Activated naive CD8-positive, alpha-beta T cell treated with anti-CD3 and anti-CD28 coated beads for 36 hours (primary cell): Measurements from ENCODE around the gene WDR45. TPM values are rescaled to one million over a fixed set of nuclear protein-coding genes. Genes with fewer than 3 reads are reported as not detected.

ENCODE experiments used
- DNase-seq: peaks from one replicate; pipeline ENCODE4 v3.0.0; 2021
- H3K27ac Mint-ChIP-seq: one replicate; pipeline ENCODE4 v1.8.0; 2022; ENCODE audit warnings: mild to moderate bottlenecking, moderate library complexity, mixed read lengths
- H3K27me3 Mint-ChIP-seq: one replicate; pipeline ENCODE4 v1.8.0; 2022; ENCODE audit warnings: mild to moderate bottlenecking, mixed read lengths
- H3K36me3 Mint-ChIP-seq: one replicate; pipeline ENCODE4 v1.8.0; 2021; ENCODE audit warnings: mild to moderate bottlenecking, mixed read lengths
- H3K4me1 Mint-ChIP-seq: one replicate; pipeline ENCODE4 v1.8.0; 2021; ENCODE audit warnings: mixed read lengths
- H3K4me3 Mint-ChIP-seq: one replicate; pipeline ENCODE4 v1.8.0; 2022; ENCODE audit warnings: mild to moderate bottlenecking, moderate library complexity, mixed read lengths
- H3K9me3 Mint-ChIP-seq: one replicate; pipeline ENCODE4 v1.8.0; 2022; ENCODE audit warnings: mixed read lengths
- total RNA-seq, 2 experiments: library from RNA; stranded (reverse); gene quantifications; one replicate each; pipeline ENCODE4 v1.2.3, GENCODE V29; 2021

WDR45 gene
- total RNA-seq, 2 experiments from 2014 or later = 23.7 to 31.1 TPM

- no peak overlapping the region for H3K4me3 Mint-ChIP-seq
- H3K36me3 Mint-ChIP-seq = peaks cover 2% of the 10 kb centered on the region
- H3K27ac Mint-ChIP-seq = no peak overlapping the region
- no peaks in the 10 kb centered on the region for H3K27me3 Mint-ChIP-seq
- no peaks in the 10 kb centered on the region for H3K9me3 Mint-ChIP-seq
- peaks cover 4% of the 10 kb centered on the region for H3K4me1 Mint-ChIP-seq
- no peak for DNase-seq
Observed at GRCh38 chrX:49066278-49066677, 13.4 kb downstream of the WDR45 start.

- Mint-ChIP-seq H3K27me3 (no peaks in the 10 kb centered on the region), H3K36me3 (no peaks in the 10 kb centered on the region), H3K27ac (no peak overlapping the region), H3K4me3 (no peak overlapping the region), H3K9me3 (no peaks in the 10 kb centered on the region), H3K4me1 (no peaks in the 10 kb centered on the region)
- no peak for DNase-seq
Observed at GRCh38 chrX:49064735-49065134, 15.0 kb downstream of the WDR45 start.

GRCh38 chrX:49064303-49064702 is 15.4 kb downstream of the WDR45 start:
- Mint-ChIP-seq H3K36me3 (no peaks in the 10 kb centered on the region), H3K27ac (no peak overlapping the region), H3K9me3 (no peaks in the 10 kb centered on the region), H3K4me1 (no peaks in the 10 kb centered on the region), H3K27me3 (no peaks in the 10 kb centered on the region), H3K4me3 (no peak overlapping the region)
- DNase-seq = no peak

- DNase-seq = no peak
- Mint-ChIP-seq H3K27ac (no peak overlapping the region), H3K9me3 (no peaks in the 10 kb centered on the region), H3K4me1 (no peaks in the 10 kb centered on the region), H3K27me3 (no peaks in the 10 kb centered on the region), H3K36me3 (no peaks in the 10 kb centered on the region), H3K4me3 (no peak overlapping the region)
Observed at GRCh38 chrX:49063715-49064114, 16.0 kb downstream of the WDR45 start.

GRCh38 chrX:49061916-49062315 is 17.8 kb downstream of the WDR45 start:
- no peaks in the 10 kb centered on the region for H3K36me3 Mint-ChIP-seq
- DNase-seq = no peak
- no peak overlapping the region for H3K27ac Mint-ChIP-seq
- H3K27me3 Mint-ChIP-seq = no peaks in the 10 kb centered on the region
- no peaks in the 10 kb centered on the region for H3K9me3 Mint-ChIP-seq
- H3K4me1 Mint-ChIP-seq = peaks cover 8% of the 10 kb centered on the region
- no peak overlapping the region for H3K4me3 Mint-ChIP-seq

GRCh38 chrX:49061490-49061889 is 18.2 kb downstream of the WDR45 start:
- Mint-ChIP-seq H3K9me3 (no peaks in the 10 kb centered on the region), H3K4me1 (peaks cover 12% of the 10 kb centered on the region), H3K27ac (peak overlapping the region; percentile 8), H3K36me3 (no peaks in the 10 kb centered on the region), H3K27me3 (no peaks in the 10 kb centered on the region), H3K4me3 (no peak overlapping the region)
- DNase-seq = no peak

- Mint-ChIP-seq H3K27me3 (no peaks in the 10 kb centered on the region), H3K36me3 (no peaks in the 10 kb centered on the region), H3K4me1 (peaks cover 14% of the 10 kb centered on the region), H3K9me3 (no peaks in the 10 kb centered on the region), H3K27ac (peak overlapping the region; percentile 42), H3K4me3 (no peak overlapping the region)
- no peak for DNase-seq
Observed at GRCh38 chrX:49060914-49061313, 18.8 kb downstream of the WDR45 start.

- no peak for DNase-seq
- no peak overlapping the region for H3K27ac Mint-ChIP-seq
- peaks cover 2% of the 10 kb centered on the region for H3K36me3 Mint-ChIP-seq
- H3K27me3 Mint-ChIP-seq = no peaks in the 10 kb centered on the region
- H3K9me3 Mint-ChIP-seq = no peaks in the 10 kb centered on the region
- H3K4me3 Mint-ChIP-seq = no peak overlapping the region
- H3K4me1 Mint-ChIP-seq = peaks cover 22% of the 10 kb centered on the region
Observed at GRCh38 chrX:49059681-49060085, 20.0 kb downstream of the WDR45 start.

- H3K36me3 Mint-ChIP-seq = peaks cover 4% of the 10 kb centered on the region
- no peak overlapping the region for H3K27ac Mint-ChIP-seq
- no peaks in the 10 kb centered on the region for H3K9me3 Mint-ChIP-seq
- H3K27me3 Mint-ChIP-seq = no peaks in the 10 kb centered on the region
- H3K4me1 Mint-ChIP-seq = peaks cover 27% of the 10 kb centered on the region
- no peak for DNase-seq
- no peak overlapping the region for H3K4me3 Mint-ChIP-seq
Observed at GRCh38 chrX:49059201-49059600, 20.5 kb downstream of the WDR45 start.

GRCh38 chrX:49058794-49059193 is 20.9 kb downstream of the WDR45 start, which contains the start of gene CCDC120:
CCDC120 (plus strand) TSS chrX:49058999; CDS start chrX:49062042, 3,043 bp downstream.
- H3K27ac Mint-ChIP-seq = no peak within 1 kb of the TSS

GRCh38 chrX:49054073-49054762 is 25.5 kb downstream of the WDR45 start:
- Mint-ChIP-seq H3K9me3 (no peaks in the 10 kb centered on the region), H3K27ac (peak overlapping the region; percentile 85), H3K4me1 (peaks cover 36% of the 10 kb centered on the region), H3K27me3 (no peaks in the 10 kb centered on the region), H3K4me3 (peak overlapping the region; percentile 88), H3K36me3 (peaks cover 4% of the 10 kb centered on the region)
- no peak for DNase-seq

More at GRCh38 chrX:49058794-49059193, 20.9 kb downstream of the WDR45 start, which contains the start of gene CCDC120:
- Mint-ChIP-seq H3K36me3 (peaks cover 4% of the 10 kb centered on the region), H3K9me3 (no peaks in the 10 kb centered on the region), H3K27me3 (no peaks in the 10 kb centered on the region), H3K4me1 (peaks cover 30% of the 10 kb centered on the region), H3K4me3 (no peak within 1 kb of the TSS)
- DNase-seq = no peak

- H3K36me3 Mint-ChIP-seq = peaks cover 4% of the 10 kb centered on the region
- peak; percentile 71 for DNase-seq
- H3K4me1 Mint-ChIP-seq = peaks cover 36% of the 10 kb centered on the region
- peak overlapping the region; percentile 85 for H3K27ac Mint-ChIP-seq
- peak overlapping the region; percentile 88 for H3K4me3 Mint-ChIP-seq
- no peaks in the 10 kb centered on the region for H3K27me3 Mint-ChIP-seq
- H3K9me3 Mint-ChIP-seq = no peaks in the 10 kb centered on the region
Observed at GRCh38 chrX:49053223-49054072, 26.2 kb downstream of the WDR45 start.

- no peaks in the 10 kb centered on the region for H3K36me3 Mint-ChIP-seq
- H3K4me3 Mint-ChIP-seq = peak overlapping the region; percentile 79
- H3K4me1 Mint-ChIP-seq = peaks cover 28% of the 10 kb centered on the region
- no peaks in the 10 kb centered on the region for H3K9me3 Mint-ChIP-seq
- no peaks in the 10 kb centered on the region for H3K27me3 Mint-ChIP-seq
- no peak for DNase-seq
- H3K27ac Mint-ChIP-seq = peak overlapping the region; percentile 80
Observed at GRCh38 chrX:49043987-49044281, 35.8 kb downstream of the WDR45 start.

- Mint-ChIP-seq H3K36me3 (peaks cover 1% of the 10 kb centered on the region), H3K27me3 (no peaks in the 10 kb centered on the region), H3K4me1 (peaks cover 28% of the 10 kb centered on the region), H3K9me3 (no peaks in the 10 kb centered on the region), H3K27ac (peak within 1 kb of the TSS; percentile 91), H3K4me3 (peak within 1 kb of the TSS; percentile 92)
- DNase-seq = peak; percentile 95
Observed at GRCh38 chrX:49043220-49043986, 36.3 kb downstream of the WDR45 start, which contains the start of gene TFE3. TFE3 (minus strand) TSS chrX:49043357; CDS start chrX:49043226, 131 bp downstream.
